Measurements from ENCODE around the gene SPATA21.

DNA sequence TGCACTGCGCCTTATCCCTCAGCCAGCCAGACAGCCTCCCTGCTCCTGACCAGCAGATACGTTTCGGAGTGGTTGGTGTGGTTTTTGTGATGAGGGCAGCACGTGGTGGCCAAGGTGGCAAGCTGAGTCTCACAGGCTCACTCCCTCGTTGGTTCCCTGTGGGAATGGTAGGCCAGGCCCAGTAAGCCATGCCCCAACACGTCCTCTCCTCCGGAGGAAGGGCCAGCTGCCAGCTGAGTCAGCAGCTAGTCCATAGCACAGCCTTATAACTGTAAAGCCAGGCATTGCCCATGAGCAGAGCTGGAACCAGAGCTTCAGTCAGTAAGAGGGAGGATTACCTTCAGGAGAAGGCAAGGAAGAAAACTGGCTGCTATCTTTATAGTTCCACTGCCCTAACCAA lies 40.6 kb downstream of the SPATA21 start:
- TF ChIP-seq KLF5 (IDR thresholded peaks at IDR 0.05; ENCODE audit: partially characterized antibody): no peak
- TF ChIP-seq, protein P1, sequence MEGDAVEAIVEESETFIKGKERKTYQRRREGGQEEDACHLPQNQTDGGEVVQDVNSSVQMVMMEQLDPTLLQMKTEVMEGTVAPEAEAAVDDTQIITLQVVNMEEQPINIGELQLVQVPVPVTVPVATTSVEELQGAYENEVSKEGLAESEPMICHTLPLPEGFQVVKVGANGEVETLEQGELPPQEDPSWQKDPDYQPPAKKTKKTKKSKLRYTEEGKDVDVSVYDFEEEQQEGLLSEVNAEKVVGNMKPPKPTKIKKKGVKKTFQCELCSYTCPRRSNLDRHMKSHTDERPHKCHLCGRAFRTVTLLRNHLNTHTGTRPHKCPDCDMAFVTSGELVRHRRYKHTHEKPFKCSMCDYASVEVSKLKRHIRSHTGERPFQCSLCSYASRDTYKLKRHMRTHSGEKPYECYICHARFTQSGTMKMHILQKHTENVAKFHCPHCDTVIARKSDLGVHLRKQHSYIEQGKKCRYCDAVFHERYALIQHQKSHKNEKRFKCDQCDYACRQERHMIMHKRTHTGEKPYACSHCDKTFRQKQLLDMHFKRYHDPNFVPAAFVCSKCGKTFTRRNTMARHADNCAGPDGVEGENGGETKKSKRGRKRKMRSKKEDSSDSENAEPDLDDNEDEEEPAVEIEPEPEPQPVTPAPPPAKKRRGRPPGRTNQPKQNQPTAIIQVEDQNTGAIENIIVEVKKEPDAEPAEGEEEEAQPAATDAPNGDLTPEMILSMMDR (IDR thresholded peaks at IDR 0.05 in 2 of 3, conservative IDR thresholded peaks at IDR 0.05 in 1 of 3; ENCODE audit: control insufficient read depth in 2 of 3, extremely low read depth in 1 of 3, insufficient read depth in 1 of 3, low read depth in 3 of 3, low read length in 3 of 3): no peak
- TF ChIP-seq, protein P2, sequence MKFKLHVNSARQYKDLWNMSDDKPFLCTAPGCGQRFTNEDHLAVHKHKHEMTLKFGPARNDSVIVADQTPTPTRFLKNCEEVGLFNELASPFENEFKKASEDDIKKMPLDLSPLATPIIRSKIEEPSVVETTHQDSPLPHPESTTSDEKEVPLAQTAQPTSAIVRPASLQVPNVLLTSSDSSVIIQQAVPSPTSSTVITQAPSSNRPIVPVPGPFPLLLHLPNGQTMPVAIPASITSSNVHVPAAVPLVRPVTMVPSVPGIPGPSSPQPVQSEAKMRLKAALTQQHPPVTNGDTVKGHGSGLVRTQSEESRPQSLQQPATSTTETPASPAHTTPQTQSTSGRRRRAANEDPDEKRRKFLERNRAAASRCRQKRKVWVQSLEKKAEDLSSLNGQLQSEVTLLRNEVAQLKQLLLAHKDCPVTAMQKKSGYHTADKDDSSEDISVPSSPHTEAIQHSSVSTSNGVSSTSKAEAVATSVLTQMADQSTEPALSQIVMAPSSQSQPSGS (IDR thresholded peaks at IDR 0.05; ENCODE audit: low read length): no peak
- TF ChIP-seq HDAC2 (IDR thresholded peaks at IDR 0.05): no peak
- no peak for TF ChIP-seq ZNF622 (IDR thresholded peaks at IDR 0.05)
- no peak for TF ChIP-seq CHD1 (IDR thresholded peaks at IDR 0.05; ENCODE audit: low read depth, low read length)
- peak; percentile 51; the same call in 1 of the 2 replicates for TF ChIP-seq POLR2AphosphoS5 (IDR thresholded peaks at IDR 0.05; ENCODE audit: low read length)
- TF ChIP-seq POLR2A (IDR thresholded peaks at IDR 0.05; ENCODE audit: low read depth, low read length): no peak
- no peak for TF ChIP-seq EGR1 (IDR thresholded peaks at IDR 0.05; ENCODE audit: borderline replicate concordance in 1 of 2, low read depth in 2 of 2, low read length in 2 of 2)
- TF ChIP-seq EZH2 (IDR thresholded peaks at IDR 0.05; ENCODE audit: borderline replicate concordance, control insufficient read depth, low read depth, low read length): no peak
- TF ChIP-seq TAF1 (IDR thresholded peaks at IDR 0.05; ENCODE audit: borderline replicate concordance, low read depth, low read length): no peak
- TF ChIP-seq SIN3A (IDR thresholded peaks at IDR 0.05; ENCODE audit: low read depth, low read length): no peak
- TF ChIP-seq RAD21 (IDR thresholded peaks at IDR 0.05; ENCODE audit: insufficient read depth, low read depth, low read length): no peak
- no peak for TF ChIP-seq SMAD5 (IDR thresholded peaks at IDR 0.05; ENCODE audit: low read depth)

All from GM12878 (cell line).